OCI-LY7 (cell line): ENCODE results near the gene DNAH9. TPM values are rescaled to one million over a fixed set of nuclear protein-coding genes. Genes with fewer than 3 reads are reported as not detected.

Source experiments
- BruUV-seq: library from RNA; stranded (reverse); fragments of 400-500 nt; replicated peaks from 2 replicates; lab custom pipeline; 2021; lab: Mats Ljungman, UMichigan
- CTCF ChIA-PET: fragments of 300-600 bp; sonication (Branson Sonifier 250); formaldehyde crosslinking; loops from one replicate; lab custom pipeline; 2022; ENCODE audit warnings: antibody characterized with exemption; ENCODE audit not compliant: unreplicated experiment; lab: Charles Lee
- POLR2A ChIA-PET: fragments of 300-600 bp; sonication (Branson Sonifier 250); formaldehyde crosslinking; loops from one replicate; lab custom pipeline; 2022; ENCODE audit warnings: antibody characterized with exemption; lab: Charles Lee
- DNase-seq: peaks from one replicate; pipeline ENCODE4 v3.0.0-alpha.2; 2015; ENCODE audit warnings: low spot score
- H2AFZ ChIP-seq: fragments of 200-600 bp; sonication (generic), shearing (Covaris generic); 2 replicates; pipeline ENCODE4 v1.6.1; 2014; ENCODE audit warnings: mild to moderate bottlenecking, antibody characterized with exemption, low read length, moderate library complexity
- H3K27ac ChIP-seq: fragments of 200-600 bp; sonication (generic); 2 replicates; pipeline ENCODE4 v1.5.1; 2014; ENCODE audit warnings: mixed run types, low read depth, mild to moderate bottlenecking, moderate library complexity, low read length, inconsistent platforms; ENCODE audit not compliant: poor library complexity, severe bottlenecking
- H3K36me3 ChIP-seq: fragments of 200-600 bp; sonication (generic); 2 replicates; pipeline ENCODE4 v1.6.1; 2014; ENCODE audit warnings: mild to moderate bottlenecking, antibody characterized with exemption, low read length, moderate library complexity, mixed read lengths; ENCODE audit not compliant: insufficient read depth
- H3K4me1 ChIP-seq: fragments of 200-600 bp; sonication (generic); 2 replicates; pipeline ENCODE4 v1.5.1; 2014; ENCODE audit warnings: mild to moderate bottlenecking, low read length; ENCODE audit not compliant: insufficient read depth, poor library complexity, severe bottlenecking
- H3K4me2 ChIP-seq: fragments of 200-600 bp; sonication (generic); 2 replicates; pipeline ENCODE4 v1.6.1; 2014; ENCODE audit warnings: mild to moderate bottlenecking, low read length
- H3K4me3 ChIP-seq: fragments of 200-600 bp; sonication (generic); 2 replicates; pipeline ENCODE4 v1.5.1; 2014; ENCODE audit warnings: mild to moderate bottlenecking, low read depth, low read length; ENCODE audit not compliant: poor library complexity, severe bottlenecking
- H3K79me2 ChIP-seq: fragments of 200-600 bp; sonication (generic); 2 replicates; pipeline ENCODE4 v1.6.1; 2016; ENCODE audit warnings: low read depth, mild to moderate bottlenecking, low read length, moderate library complexity, mixed read lengths; ENCODE audit not compliant: insufficient read depth
- H3K9me2 ChIP-seq: fragments of 200-600 bp; sonication (generic); 2 replicates; pipeline ENCODE4 v1.6.1; 2016; ENCODE audit warnings: mild to moderate bottlenecking, low read length, mixed read lengths; ENCODE audit not compliant: insufficient read depth
- H3K9me3 ChIP-seq: fragments of 200-600 bp; sonication (generic); 2 replicates; pipeline ENCODE4 v1.6.1; 2014; ENCODE audit warnings: mild to moderate bottlenecking, mixed run types, low read length, mixed read lengths
- H4K20me1 ChIP-seq: fragments of 200-600 bp; sonication (generic); 2 replicates; pipeline ENCODE4 v1.6.1; 2014; ENCODE audit warnings: mild to moderate bottlenecking, antibody characterized with exemption, low read length, moderate library complexity, mixed read lengths; ENCODE audit not compliant: insufficient read depth
- EZH2phosphoT487 ChIP-seq: fragments of 200-600 bp; sonication (generic); IDR thresholded peaks from 2 replicates; pipeline ENCODE4 v1.6.1; 2018; ENCODE audit warnings: low read depth, borderline replicate concordance, mild to moderate bottlenecking, mixed run types, antibody characterized with exemption, low read length, moderate library complexity, mixed read lengths
- intact Hi-C: fragments of 100-400 bp; cut with micrococcal nuclease; formaldehyde crosslinking; loops from one replicate; pipeline ENCODE4 v1.10.0; 2022; ENCODE audit not compliant: unreplicated experiment
- total RNA-seq, 2 experiments: library from RNA; depleted of rRNA in 1 of 2; stranded (reverse); fragments of >200 nt in 1 of 2; shearing (Covaris generic) in 1 of 2; gene quantifications; 2 replicates each; pipeline ENCODE4 v1.2.3, GENCODE V29; 2014 to 2022
- TF ChIP-seq, protein P1 (sequence below): fragments of 200-600 bp; sonication (generic); conservative IDR thresholded peaks from 2 replicates; pipeline ENCODE4 v1.5.1; 2014; ENCODE audit warnings: mild to moderate bottlenecking, antibody characterized with exemption, low read length, moderate library complexity, mixed read lengths

Gene DNAH9
- total RNA-seq, 2 experiments from 2014 or later: not detected

DNA sequence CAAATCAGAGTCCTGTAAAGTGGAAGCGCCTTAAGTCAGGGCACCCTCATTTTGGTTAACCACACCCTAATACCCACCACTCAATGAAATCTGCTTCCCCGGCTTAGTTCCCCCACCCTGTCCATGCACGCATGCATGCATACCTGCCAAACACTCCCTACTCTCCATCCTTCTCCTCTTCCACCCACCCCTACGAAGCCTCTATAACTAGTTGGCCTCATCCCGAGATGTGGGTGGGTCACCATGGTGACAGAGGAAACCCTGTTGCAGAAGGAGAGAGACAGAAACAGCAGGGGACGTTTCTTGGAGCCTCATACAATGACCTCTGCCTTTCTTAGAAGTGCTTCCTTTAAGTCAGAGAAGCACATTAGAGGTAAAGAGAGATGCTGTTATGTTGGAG, 46.8 kb upstream of the DNAH9 start:
- ChIA-PET CTCF (no interaction called here), POLR2A (no interaction called here)
- TF ChIP-seq, protein P1, sequence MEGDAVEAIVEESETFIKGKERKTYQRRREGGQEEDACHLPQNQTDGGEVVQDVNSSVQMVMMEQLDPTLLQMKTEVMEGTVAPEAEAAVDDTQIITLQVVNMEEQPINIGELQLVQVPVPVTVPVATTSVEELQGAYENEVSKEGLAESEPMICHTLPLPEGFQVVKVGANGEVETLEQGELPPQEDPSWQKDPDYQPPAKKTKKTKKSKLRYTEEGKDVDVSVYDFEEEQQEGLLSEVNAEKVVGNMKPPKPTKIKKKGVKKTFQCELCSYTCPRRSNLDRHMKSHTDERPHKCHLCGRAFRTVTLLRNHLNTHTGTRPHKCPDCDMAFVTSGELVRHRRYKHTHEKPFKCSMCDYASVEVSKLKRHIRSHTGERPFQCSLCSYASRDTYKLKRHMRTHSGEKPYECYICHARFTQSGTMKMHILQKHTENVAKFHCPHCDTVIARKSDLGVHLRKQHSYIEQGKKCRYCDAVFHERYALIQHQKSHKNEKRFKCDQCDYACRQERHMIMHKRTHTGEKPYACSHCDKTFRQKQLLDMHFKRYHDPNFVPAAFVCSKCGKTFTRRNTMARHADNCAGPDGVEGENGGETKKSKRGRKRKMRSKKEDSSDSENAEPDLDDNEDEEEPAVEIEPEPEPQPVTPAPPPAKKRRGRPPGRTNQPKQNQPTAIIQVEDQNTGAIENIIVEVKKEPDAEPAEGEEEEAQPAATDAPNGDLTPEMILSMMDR: no peak
- TF ChIP-seq EZH2phosphoT487: no peak
- Histone ChIP-seq H3K4me3 (no peak overlapping the region), H4K20me1 (no peaks in the 10 kb centered on the region), H3K4me1 (no peaks in the 10 kb centered on the region), H3K36me3 (no peaks in the 10 kb centered on the region), H3K27ac (no peak overlapping the region), H2AFZ (no peak overlapping the region), H3K4me2 (no peak overlapping the region), H3K9me3 (no peaks in the 10 kb centered on the region), H3K79me2 (no peaks in the 10 kb centered on the region), H3K9me2 (no peaks in the 10 kb centered on the region)
- DNase-seq: no peak
- intact Hi-C loops: no loop called here
- no TSS peak for BruUV-seq

- BruUV-seq: no TSS peak
- H2AFZ ChIP-seq: no peak overlapping the region
- DNase-seq: no peak
- POLR2A ChIA-PET: no interaction called here
- no peaks in the 10 kb centered on the region for H3K4me1 ChIP-seq
- CTCF ChIA-PET: no interaction called here
- H3K4me2 ChIP-seq: no peak overlapping the region
- no peaks in the 10 kb centered on the region for H3K9me2 ChIP-seq
- no peaks in the 10 kb centered on the region for H3K36me3 ChIP-seq
- no peak overlapping the region for H3K4me3 ChIP-seq
- H3K9me3 ChIP-seq: no peaks in the 10 kb centered on the region
- H3K79me2 ChIP-seq: no peaks in the 10 kb centered on the region
- intact Hi-C loops: no loop called here
- H4K20me1 ChIP-seq: no peaks in the 10 kb centered on the region
- TF ChIP-seq EZH2phosphoT487: no peak
- TF ChIP-seq, protein P1: no peak
- no peak overlapping the region for H3K27ac ChIP-seq
Observed at GRCh38 chr17:11553135-11553534, 45.1 kb upstream of the DNAH9 start.

GRCh38 chr17:11554042-11554441, 44.2 kb upstream of the DNAH9 start:
- TF ChIP-seq EZH2phosphoT487: no peak
- TF ChIP-seq, protein P1: no peak
- DNase-seq: no peak
- CTCF ChIA-PET: no interaction called here

More at GRCh38 chr17:11554042-11554441, 44.2 kb upstream of the DNAH9 start:
- no peak overlapping the region for H3K4me3 ChIP-seq
- H3K79me2 ChIP-seq: no peaks in the 10 kb centered on the region
- no peaks in the 10 kb centered on the region for H3K4me1 ChIP-seq
- no peaks in the 10 kb centered on the region for H4K20me1 ChIP-seq
- H3K9me2 ChIP-seq: no peaks in the 10 kb centered on the region
- intact Hi-C loops: no loop called here
- no peak overlapping the region for H3K27ac ChIP-seq
- BruUV-seq: no TSS peak
- H3K36me3 ChIP-seq: no peaks in the 10 kb centered on the region
- no peak overlapping the region for H3K4me2 ChIP-seq
- POLR2A ChIA-PET: no interaction called here
- no peaks in the 10 kb centered on the region for H3K9me3 ChIP-seq
- H2AFZ ChIP-seq: no peak overlapping the region
